Adrenal gland (tissue), 5 donors: ENCODE measurements around the gene RESP18.

Experiments
- POLR2A ChIP-seq, 2 donors: fragments of 450-650 bp; IDR thresholded peaks; one replicate each; pipeline ENCODE4 v1.6.1; 2017; ENCODE audit warnings: antibody characterized with exemption in 2 of 2, mild to moderate bottlenecking in 2 of 2, moderate library complexity in 1 of 2
- TF ChIP-seq, protein P1 (sequence below), 6 experiments: fragments of 450-650 bp in 4 of 6; fragments of 200-600 bp in 2 of 6; sonication (generic) in 1 of 6; IDR thresholded peaks; 1 replicate in 5 of 6; 2 replicates in 1 of 6; pipeline versions ENCODE4 v1.5.1 to v1.8.0; 2016 to 2021; ENCODE audit warnings: antibody characterized with exemption in 6 of 6, mild to moderate bottlenecking in 2 of 6, moderate library complexity in 1 of 6
- donor health status: DM: no; HTN: no; CAD: no.

DNA sequence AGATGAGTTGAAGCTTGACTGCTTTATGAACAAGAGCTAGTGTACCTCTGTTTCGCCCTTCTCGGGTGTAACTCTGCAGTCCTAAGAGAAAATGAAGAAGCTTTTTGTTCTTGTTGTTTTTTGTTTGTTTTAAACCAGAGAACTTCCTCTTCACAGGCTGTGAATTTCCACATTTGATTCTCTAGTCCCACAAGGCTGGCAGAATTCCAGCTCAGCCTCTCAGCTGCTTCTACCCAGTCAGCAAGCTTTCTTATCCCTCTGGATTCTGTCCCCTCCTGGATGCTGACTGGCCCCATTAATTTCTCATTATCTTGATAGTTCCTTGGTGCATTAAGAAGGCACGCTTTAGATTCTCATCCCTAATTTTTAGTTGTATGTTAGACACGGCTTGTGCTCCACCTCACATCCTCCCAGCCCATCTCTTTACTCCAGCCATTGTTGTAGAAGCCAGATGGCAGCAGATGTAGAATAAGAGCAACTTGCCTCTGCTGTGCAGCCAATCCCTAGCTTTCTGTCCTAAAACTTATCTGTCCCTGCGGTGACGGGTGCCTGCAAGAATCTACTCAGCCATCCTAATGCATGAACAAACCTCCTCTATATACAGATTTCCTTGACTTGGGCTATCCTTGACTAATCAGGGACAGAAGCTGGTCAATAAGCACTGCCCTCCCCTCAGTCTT is 12.3 kb upstream of the RESP18 start:
- TF ChIP-seq POLR2A (IDR thresholded peaks at IDR 0.05): no peak
- TF ChIP-seq, protein P1, sequence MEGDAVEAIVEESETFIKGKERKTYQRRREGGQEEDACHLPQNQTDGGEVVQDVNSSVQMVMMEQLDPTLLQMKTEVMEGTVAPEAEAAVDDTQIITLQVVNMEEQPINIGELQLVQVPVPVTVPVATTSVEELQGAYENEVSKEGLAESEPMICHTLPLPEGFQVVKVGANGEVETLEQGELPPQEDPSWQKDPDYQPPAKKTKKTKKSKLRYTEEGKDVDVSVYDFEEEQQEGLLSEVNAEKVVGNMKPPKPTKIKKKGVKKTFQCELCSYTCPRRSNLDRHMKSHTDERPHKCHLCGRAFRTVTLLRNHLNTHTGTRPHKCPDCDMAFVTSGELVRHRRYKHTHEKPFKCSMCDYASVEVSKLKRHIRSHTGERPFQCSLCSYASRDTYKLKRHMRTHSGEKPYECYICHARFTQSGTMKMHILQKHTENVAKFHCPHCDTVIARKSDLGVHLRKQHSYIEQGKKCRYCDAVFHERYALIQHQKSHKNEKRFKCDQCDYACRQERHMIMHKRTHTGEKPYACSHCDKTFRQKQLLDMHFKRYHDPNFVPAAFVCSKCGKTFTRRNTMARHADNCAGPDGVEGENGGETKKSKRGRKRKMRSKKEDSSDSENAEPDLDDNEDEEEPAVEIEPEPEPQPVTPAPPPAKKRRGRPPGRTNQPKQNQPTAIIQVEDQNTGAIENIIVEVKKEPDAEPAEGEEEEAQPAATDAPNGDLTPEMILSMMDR (IDR thresholded peaks at IDR 0.05): no peak
